ENCODE data around the gene DTNBP1.

DNA sequence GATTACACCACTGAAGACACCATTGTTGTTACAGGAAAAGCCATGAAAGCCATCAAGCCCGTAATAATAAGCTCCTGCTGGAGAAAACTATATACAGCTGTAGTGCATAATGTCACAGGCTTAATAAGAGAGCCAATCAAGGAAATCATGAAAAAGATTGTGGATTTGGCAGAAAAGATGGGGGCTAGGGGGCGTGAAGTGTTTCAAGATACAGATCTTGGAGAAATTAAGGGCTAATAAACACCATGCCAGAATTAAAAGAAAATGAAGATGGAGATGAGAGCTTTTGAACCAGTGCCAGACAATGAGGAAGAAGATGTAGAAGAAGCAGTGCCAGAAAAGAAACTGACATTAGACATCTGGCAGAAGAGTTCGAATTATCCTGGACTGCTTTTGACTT, 43.2 kb upstream of the DTNBP1 start:
- no peak for TF ChIP-seq CTCF (IDR thresholded peaks at IDR 0.05; ENCODE audit: extremely low read depth in 1 of 2, insufficient read depth in 1 of 2, low read depth in 1 of 2, low read length in 2 of 2)
- no peak for TF ChIP-seq FOS (IDR thresholded peaks at IDR 0.05; ENCODE audit: borderline replicate concordance, insufficient read depth, low read length)
- TF ChIP-seq MAX (IDR thresholded peaks at IDR 0.05; ENCODE audit: insufficient read depth, insufficient read length): no peak
- TF ChIP-seq POLR2A (IDR thresholded peaks at IDR 0.05; ENCODE audit: low read depth, low read length): no peak
- TF ChIP-seq EZH2 (IDR thresholded peaks at IDR 0.05; ENCODE audit: borderline replicate concordance, low read depth, low read length, severe bottlenecking): no peak
- no peak for TF ChIP-seq POLR2AphosphoS5 (IDR thresholded peaks at IDR 0.05; ENCODE audit: insufficient read depth, low read depth, low read length)
- no peak for TF ChIP-seq MYC (IDR thresholded peaks at IDR 0.05; ENCODE audit: low read depth, low read length)
- TF ChIP-seq GATA2 (IDR thresholded peaks at IDR 0.05; ENCODE audit: insufficient read depth, insufficient read length, low read depth, low read length): no peak
- TF ChIP-seq JUN (IDR thresholded peaks at IDR 0.05; ENCODE audit: borderline replicate concordance, insufficient read depth, insufficient read length, low read depth): no peak
